Fibroblast of mammary gland (primary cell): ENCODE results near the gene DNMBP.
A peak's percentile ranks its signal among the peaks of the same experiment; 100 is the strongest.

Source experiments
- DNase-seq: peaks from one replicate; pipeline ENCODE4 v3.0.0-alpha.2; 2010; ENCODE audit warnings: low read depth
- H3K4me3 ChIP-seq: 2 replicates; pipeline ENCODE4 v1.5.1; 2011; ENCODE audit warnings: low read depth, mild to moderate bottlenecking, low read length, moderate library complexity; ENCODE audit not compliant: control insufficient read depth
- TF ChIP-seq, protein P1 (sequence below): conservative IDR thresholded peaks from 2 replicates; pipeline ENCODE4 v1.5.1; 2011; ENCODE audit warnings: low read depth, low read length, inconsistent platforms; ENCODE audit not compliant: control insufficient read depth, insufficient read depth

Gene DNMBP

GRCh38 chr10:99984211-99985034 is 25.3 kb downstream of the DNMBP start:
- H3K4me3 ChIP-seq = no peak overlapping the region
- TF ChIP-seq, protein P1, sequence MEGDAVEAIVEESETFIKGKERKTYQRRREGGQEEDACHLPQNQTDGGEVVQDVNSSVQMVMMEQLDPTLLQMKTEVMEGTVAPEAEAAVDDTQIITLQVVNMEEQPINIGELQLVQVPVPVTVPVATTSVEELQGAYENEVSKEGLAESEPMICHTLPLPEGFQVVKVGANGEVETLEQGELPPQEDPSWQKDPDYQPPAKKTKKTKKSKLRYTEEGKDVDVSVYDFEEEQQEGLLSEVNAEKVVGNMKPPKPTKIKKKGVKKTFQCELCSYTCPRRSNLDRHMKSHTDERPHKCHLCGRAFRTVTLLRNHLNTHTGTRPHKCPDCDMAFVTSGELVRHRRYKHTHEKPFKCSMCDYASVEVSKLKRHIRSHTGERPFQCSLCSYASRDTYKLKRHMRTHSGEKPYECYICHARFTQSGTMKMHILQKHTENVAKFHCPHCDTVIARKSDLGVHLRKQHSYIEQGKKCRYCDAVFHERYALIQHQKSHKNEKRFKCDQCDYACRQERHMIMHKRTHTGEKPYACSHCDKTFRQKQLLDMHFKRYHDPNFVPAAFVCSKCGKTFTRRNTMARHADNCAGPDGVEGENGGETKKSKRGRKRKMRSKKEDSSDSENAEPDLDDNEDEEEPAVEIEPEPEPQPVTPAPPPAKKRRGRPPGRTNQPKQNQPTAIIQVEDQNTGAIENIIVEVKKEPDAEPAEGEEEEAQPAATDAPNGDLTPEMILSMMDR = no peak
- DNase-seq = peak; percentile 75

DNA sequence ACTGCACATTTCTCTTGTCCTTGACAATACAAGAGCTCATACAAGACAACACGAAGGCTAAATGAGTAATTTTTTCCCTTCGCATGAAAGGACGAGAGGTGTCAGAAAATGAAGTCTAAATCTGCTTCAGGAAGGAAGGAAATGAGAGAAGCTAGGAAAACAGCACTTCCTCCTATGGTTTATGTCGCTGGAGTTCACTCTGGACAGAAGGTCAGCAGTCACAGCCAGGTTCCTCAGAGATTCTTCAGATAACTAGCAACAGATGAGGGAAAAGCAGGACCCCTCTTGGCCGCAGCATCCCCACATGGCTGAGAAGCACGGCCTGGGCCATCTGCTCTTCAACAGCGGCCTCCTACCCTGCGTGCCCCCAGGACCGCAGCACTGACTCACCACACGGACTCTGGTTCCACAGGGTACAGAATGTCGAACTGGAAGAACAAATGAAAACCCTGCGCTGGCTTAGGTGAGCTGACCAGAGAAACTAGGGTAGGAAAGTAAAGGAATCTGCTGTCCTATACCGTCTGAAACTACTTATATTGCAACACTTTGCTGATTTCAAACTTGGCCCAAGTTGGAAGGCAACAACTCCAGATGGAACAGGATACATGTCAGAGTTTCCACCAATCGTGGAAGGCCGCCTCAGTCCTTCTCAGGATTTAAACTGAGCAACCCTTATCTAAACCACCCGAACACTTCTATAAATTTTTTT is 26.3 kb downstream of the DNMBP start:
- peak; percentile 99 for DNase-seq
- H3K4me3 ChIP-seq = no peak overlapping the region
- TF ChIP-seq, protein P1 = no peak

DNA sequence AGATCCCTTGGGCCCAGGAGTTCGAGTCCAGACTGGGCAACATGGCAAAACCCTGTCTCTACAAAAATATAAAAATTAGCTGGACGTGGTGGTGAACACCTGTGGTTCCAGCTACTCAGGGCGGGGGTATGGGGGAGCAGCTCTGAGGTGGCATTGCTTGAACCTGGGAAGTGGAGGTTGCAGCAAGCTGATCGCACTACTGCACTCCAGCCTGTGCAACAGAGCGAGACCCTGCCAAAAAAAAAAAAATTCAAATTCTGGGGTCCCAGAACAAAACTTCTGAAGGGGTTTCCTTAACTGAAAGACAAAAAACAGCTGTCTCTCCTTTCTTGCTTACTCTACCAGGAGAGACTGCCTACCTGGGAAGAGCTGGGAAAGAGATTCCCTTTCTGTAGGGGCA is 27.0 kb downstream of the DNMBP start:
- no peak for DNase-seq
- TF ChIP-seq, protein P1 = no peak

GRCh38 chr10:99981581-99982199 is 28.1 kb downstream of the DNMBP start:
- TF ChIP-seq, protein P1 = no peak
- H3K4me3 ChIP-seq = no peak overlapping the region
- DNase-seq = peak; percentile 38

More for the DNA sequence above, 27.0 kb downstream of the DNMBP start:
- no peak overlapping the region for H3K4me3 ChIP-seq

- H3K4me3 ChIP-seq = no peak overlapping the region
- TF ChIP-seq, protein P1 = no peak
- DNase-seq = no peak
Measured at GRCh38 chr10:99979066-99979685, 30.6 kb downstream of the DNMBP start.

DNA sequence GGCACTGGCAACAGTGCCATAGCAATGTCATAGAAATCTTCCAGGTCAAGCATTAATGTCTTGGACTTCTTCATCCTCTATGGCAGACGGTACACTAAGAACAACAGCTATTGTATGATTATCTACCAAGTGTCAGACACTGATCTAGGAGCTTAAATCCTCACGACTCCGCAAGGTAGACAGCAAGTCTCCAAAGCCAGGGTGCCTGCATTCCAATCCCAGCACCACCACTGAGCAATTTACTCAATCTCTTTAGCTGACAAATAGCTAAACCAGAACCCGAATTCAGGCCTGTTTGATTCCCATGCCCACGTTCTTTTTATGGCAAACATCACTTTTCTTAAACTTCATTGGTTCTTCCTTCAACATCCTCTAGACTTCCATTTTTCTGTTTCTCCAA is 31.8 kb downstream of the DNMBP start:
- TF ChIP-seq, protein P1 = no peak
- DNase-seq = no peak
- no peak overlapping the region for H3K4me3 ChIP-seq
